ENCODE results near the gene BRCA1. TPM values are rescaled to one million over a fixed set of nuclear protein-coding genes. Genes with fewer than 3 reads are reported as not detected.

The BRCA1 gene
- polyA plus RNA-seq, 3 donors = 0.87 to 2.6 (median 1.9) TPM

DNA sequence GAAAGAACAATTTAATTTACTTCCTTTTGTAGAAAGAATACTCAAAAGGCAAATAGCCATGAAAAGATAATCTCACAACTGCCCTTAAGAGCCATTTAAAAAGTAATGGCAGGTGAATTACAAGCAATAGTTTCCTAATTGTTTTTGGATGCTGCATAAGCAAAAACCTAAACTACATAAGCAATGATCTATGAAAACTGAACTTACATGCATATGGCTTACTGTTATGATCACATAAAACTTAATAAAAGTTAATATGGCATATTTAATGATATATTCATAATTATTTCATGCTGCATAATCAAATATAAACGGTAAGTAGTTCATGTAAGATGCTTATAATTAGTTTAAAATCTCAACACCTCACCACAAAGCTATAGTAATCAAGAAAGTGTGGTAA, 18.6 kb downstream of the BRCA1 start:
- Histone ChIP-seq H3K36me3 (replicated peaks in 1 of 2; ENCODE audit: control insufficient read depth in 1 of 2, insufficient read depth in 2 of 2, low read length in 2 of 2) (peaks cover 11 to 55% of the 10 kb centered on the region in 2 donors), H3K9me3 (replicated peaks in 1 of 2; ENCODE audit: control insufficient read depth in 1 of 2, insufficient read depth in 1 of 2, low read length in 2 of 2) (no peaks in the 10 kb centered on the region), H4K20me1 (ENCODE audit: insufficient read depth, low read length) (no peaks in the 10 kb centered on the region), H2AFZ (ENCODE audit: insufficient read depth, low read depth, low read length, poor library complexity, severe bottlenecking) (no peak overlapping the region), H3K4me3 (replicated peaks in 1 of 3; ENCODE audit: low read depth in 2 of 3, low read length in 3 of 3) (no peak overlapping the region), H3K4me2 (replicated peaks; ENCODE audit: extremely low read depth, low read length, poor library complexity, severe bottlenecking) (no peak overlapping the region), H3K27me3 (ENCODE audit: control insufficient read depth in 2 of 2, insufficient read depth in 2 of 2, low read length in 2 of 2) (no peaks in the 10 kb centered on the region), H3K79me2 (ENCODE audit: insufficient read depth, low read length) (no peaks in the 10 kb centered on the region), H3K4me1 (ENCODE audit: control insufficient read depth in 1 of 2, insufficient read depth in 2 of 2, low read length in 2 of 2) (no peaks in the 10 kb centered on the region), H3K9ac (ENCODE audit: insufficient read depth, low read length, poor library complexity, severe bottlenecking) (no peak overlapping the region), H3K27ac (ENCODE audit: low read depth in 1 of 2, low read length in 2 of 2) (no peak overlapping the region)
- Mint-ChIP-seq H3K4me3 (no peak overlapping the region), H3K27me3 (ENCODE audit: low read depth in 3 of 3) (peaks cover 0 to 4% (median 0%) of the 10 kb centered on the region in 3 donors), H3K9me3 (no peaks in the 10 kb centered on the region), H3K36me3 (peaks cover 18 to 69% of the 10 kb centered on the region in 2 donors), H3K4me1 (no peaks in the 10 kb centered on the region), H3K27ac (no peak overlapping the region)
- no peak for DNase-seq
- TF ChIP-seq, protein P1, sequence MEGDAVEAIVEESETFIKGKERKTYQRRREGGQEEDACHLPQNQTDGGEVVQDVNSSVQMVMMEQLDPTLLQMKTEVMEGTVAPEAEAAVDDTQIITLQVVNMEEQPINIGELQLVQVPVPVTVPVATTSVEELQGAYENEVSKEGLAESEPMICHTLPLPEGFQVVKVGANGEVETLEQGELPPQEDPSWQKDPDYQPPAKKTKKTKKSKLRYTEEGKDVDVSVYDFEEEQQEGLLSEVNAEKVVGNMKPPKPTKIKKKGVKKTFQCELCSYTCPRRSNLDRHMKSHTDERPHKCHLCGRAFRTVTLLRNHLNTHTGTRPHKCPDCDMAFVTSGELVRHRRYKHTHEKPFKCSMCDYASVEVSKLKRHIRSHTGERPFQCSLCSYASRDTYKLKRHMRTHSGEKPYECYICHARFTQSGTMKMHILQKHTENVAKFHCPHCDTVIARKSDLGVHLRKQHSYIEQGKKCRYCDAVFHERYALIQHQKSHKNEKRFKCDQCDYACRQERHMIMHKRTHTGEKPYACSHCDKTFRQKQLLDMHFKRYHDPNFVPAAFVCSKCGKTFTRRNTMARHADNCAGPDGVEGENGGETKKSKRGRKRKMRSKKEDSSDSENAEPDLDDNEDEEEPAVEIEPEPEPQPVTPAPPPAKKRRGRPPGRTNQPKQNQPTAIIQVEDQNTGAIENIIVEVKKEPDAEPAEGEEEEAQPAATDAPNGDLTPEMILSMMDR (IDR thresholded peaks at IDR 0.05) = no peak
- WGBS (ENCODE audit: insufficient coverage) = no CpG with 5 or more reads among the region's 1 CpG
- intact Hi-C loops (cut with micrococcal nuclease) = no loop called here

DNA sequence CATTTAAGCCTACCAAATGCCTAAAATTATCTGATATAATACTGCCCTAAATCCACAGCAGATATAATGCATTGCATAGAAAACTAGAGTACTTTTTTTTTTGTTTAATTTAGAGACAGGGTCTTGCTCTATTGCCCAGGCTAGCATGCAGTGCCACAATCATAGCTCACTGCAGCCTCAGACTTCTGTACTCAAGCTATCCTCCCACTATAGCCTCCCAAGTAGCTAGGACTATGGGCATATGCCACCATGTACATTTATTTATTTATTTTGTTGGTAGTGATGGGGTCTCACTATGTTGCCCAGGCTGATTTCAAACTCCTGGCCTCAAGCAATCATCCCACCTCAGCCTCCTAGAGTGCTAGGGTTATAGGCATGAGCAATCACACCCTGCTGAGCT, 20.0 kb downstream of the BRCA1 start:
- Mint-ChIP-seq H3K36me3 (peaks cover 17 to 65% of the 10 kb centered on the region in 2 donors), H3K4me1 (no peaks in the 10 kb centered on the region), H3K27ac (peak overlapping the region in 1 of 7 donors; percentile 51), H3K27me3 (ENCODE audit: low read depth in 3 of 3) (peaks cover 0 to 4% (median 0%) of the 10 kb centered on the region in 3 donors), H3K9me3 (peaks cover 0 to 2% (median 0%) of the 10 kb centered on the region in 7 donors), H3K4me3 (no peak overlapping the region)
- no peak overlapping the region for H3K9ac ChIP-seq (ENCODE audit: insufficient read depth, low read length, poor library complexity, severe bottlenecking)
- no peak overlapping the region for H2AFZ ChIP-seq (ENCODE audit: insufficient read depth, low read depth, low read length, poor library complexity, severe bottlenecking)
- H3K36me3 ChIP-seq (replicated peaks in 1 of 2; ENCODE audit: control insufficient read depth in 1 of 2, insufficient read depth in 2 of 2, low read length in 2 of 2) = peaks cover 14 to 55% of the 10 kb centered on the region in 2 donors
- H3K4me3 ChIP-seq (replicated peaks in 1 of 3; ENCODE audit: low read depth in 2 of 3, low read length in 3 of 3) = no peak overlapping the region
- TF ChIP-seq, protein P1 (IDR thresholded peaks at IDR 0.05) = no peak
- no peaks in the 10 kb centered on the region for H3K4me1 ChIP-seq (ENCODE audit: control insufficient read depth in 1 of 2, insufficient read depth in 2 of 2, low read length in 2 of 2)
- H3K9me3 ChIP-seq (replicated peaks in 1 of 2; ENCODE audit: control insufficient read depth in 1 of 2, insufficient read depth in 1 of 2, low read length in 2 of 2) = no peaks in the 10 kb centered on the region
- H3K79me2 ChIP-seq (ENCODE audit: insufficient read depth, low read length) = no peaks in the 10 kb centered on the region
- intact Hi-C loops (cut with micrococcal nuclease) = no loop called here
- no peaks in the 10 kb centered on the region for H4K20me1 ChIP-seq (ENCODE audit: insufficient read depth, low read length)
- DNase-seq = no peak
- no peaks in the 10 kb centered on the region for H3K27me3 ChIP-seq (ENCODE audit: control insufficient read depth in 2 of 2, insufficient read depth in 2 of 2, low read length in 2 of 2)
- H3K4me2 ChIP-seq (replicated peaks; ENCODE audit: extremely low read depth, low read length, poor library complexity, severe bottlenecking) = no peak overlapping the region
- no peak overlapping the region for H3K27ac ChIP-seq (ENCODE audit: low read depth in 1 of 2, low read length in 2 of 2)
